C4-2B (cell line): ENCODE results near the gene FBXL17.

ENCODE experiments used
- H3K27ac ChIP-seq: fragments of 450-650 bp; 2 replicates; pipeline ENCODE4 v1.5.1; 2017
- ZFX ChIP-seq: fragments of 450-650 bp; IDR thresholded peaks from 2 replicates; pipeline ENCODE4 v1.6.1; 2017
- TF ChIP-seq, protein P1 (sequence below): fragments of 450-650 bp; conservative IDR thresholded peaks from 2 replicates; pipeline ENCODE4 v1.5.1; 2017; ENCODE audit warnings: mild to moderate bottlenecking

Gene FBXL17

DNA sequence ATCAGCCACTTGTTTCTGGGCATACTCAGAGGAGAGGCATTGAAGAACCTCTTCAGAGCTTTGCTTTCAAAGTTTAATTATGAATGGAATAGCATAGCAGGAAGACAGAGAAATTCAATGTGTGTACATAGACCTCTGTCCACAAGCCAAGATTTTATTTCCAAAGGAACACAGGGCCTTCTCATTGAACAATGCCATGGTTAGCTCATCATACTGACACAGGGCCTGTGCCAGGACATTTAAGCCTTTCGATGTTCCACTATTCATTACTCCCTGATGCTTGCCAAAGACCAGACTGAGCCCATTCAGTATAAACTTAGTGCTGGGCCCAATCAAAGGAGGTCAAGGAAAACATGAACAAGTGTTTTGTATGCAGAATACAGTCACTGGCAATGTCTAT lies 280.8 kb downstream of the FBXL17 start:
- no peak for TF ChIP-seq ZFX
- TF ChIP-seq, protein P1, sequence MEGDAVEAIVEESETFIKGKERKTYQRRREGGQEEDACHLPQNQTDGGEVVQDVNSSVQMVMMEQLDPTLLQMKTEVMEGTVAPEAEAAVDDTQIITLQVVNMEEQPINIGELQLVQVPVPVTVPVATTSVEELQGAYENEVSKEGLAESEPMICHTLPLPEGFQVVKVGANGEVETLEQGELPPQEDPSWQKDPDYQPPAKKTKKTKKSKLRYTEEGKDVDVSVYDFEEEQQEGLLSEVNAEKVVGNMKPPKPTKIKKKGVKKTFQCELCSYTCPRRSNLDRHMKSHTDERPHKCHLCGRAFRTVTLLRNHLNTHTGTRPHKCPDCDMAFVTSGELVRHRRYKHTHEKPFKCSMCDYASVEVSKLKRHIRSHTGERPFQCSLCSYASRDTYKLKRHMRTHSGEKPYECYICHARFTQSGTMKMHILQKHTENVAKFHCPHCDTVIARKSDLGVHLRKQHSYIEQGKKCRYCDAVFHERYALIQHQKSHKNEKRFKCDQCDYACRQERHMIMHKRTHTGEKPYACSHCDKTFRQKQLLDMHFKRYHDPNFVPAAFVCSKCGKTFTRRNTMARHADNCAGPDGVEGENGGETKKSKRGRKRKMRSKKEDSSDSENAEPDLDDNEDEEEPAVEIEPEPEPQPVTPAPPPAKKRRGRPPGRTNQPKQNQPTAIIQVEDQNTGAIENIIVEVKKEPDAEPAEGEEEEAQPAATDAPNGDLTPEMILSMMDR: no peak
- no peak overlapping the region for H3K27ac ChIP-seq

DNA sequence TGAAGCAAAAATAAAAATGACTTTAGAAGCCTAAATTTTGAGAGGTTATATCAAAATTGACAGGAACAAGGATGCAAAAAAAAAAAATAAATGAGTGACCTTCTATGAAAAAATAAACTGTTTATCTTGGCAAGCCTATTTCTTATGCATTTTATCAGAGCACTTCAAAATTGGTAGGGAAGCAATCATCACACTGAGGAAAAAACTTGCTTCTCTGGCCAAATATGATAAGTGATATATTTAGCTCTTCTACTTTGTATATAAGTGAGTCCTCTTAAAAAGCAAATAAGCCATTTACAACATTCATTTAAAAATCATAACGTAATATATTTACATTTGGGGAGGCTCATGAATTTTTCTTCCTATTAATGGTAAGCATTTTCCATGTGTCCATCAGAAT lies 287.1 kb downstream of the FBXL17 start:
- TF ChIP-seq, protein P1: no peak
- no peak for TF ChIP-seq ZFX

DNA sequence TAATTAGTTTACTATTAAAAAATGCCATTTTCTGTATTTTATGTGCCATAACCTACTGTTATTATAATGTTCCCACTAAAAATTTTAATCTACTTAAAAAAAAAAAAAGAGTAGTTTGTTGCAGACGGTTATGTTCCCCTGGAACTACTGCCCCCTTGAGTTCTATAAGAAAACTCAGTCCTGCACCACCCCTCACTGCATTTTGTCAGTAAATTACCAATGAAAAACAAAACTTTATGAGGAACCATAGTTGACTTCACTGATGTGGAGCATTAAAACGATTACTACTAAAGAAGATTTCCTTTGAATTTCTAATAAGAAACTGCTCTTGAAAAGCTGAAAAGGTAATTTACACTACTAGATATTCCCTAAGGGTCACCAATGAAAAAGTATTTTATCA lies 288.7 kb downstream of the FBXL17 start:
- H3K27ac ChIP-seq: no peak overlapping the region
- TF ChIP-seq ZFX: no peak
- TF ChIP-seq, protein P1: peak; percentile 62

More for the DNA sequence above, 287.1 kb downstream of the FBXL17 start:
- no peak overlapping the region for H3K27ac ChIP-seq

DNA sequence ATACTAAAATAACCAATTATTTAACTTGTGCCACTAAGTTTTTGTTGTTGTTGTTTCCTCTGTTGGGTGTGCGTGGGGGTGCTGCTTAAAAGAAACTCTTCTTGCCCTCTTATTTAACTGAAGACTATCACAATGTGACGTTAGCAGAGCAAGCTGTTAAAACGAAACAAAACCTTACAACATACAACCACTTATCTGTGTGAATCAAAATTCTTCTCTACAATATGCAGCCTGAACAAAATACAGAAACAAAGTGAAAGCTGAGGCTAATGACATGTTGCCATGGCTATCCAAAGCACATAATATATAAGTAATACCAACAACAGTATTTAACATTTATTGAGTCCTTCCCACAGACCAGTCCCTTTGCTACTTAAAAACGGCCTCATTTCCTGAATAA lies 291.0 kb downstream of the FBXL17 start:
- no peak overlapping the region for H3K27ac ChIP-seq
- TF ChIP-seq ZFX: no peak
- TF ChIP-seq, protein P1: no peak

DNA sequence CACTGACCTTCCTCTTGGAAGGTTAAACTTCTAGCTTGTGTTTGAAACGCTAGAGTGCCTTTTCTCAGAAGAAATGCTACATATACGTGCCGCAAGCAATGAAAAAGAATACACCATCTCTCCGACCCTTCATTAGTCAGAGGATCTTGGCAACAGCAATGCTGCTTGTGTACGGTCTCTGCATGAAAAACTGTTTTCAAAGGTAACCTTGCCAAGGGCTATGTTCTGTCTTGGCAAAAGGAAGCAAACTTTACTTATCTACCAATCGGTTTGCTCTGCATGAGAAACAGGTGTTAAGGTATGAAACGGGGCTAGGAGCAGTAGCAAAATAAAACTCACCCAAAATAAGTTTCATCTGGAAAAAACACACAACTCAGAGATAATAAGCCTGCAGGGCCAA lies 297.8 kb downstream of the FBXL17 start:
- no peak overlapping the region for H3K27ac ChIP-seq
- no peak for TF ChIP-seq ZFX
- TF ChIP-seq, protein P1: no peak

DNA sequence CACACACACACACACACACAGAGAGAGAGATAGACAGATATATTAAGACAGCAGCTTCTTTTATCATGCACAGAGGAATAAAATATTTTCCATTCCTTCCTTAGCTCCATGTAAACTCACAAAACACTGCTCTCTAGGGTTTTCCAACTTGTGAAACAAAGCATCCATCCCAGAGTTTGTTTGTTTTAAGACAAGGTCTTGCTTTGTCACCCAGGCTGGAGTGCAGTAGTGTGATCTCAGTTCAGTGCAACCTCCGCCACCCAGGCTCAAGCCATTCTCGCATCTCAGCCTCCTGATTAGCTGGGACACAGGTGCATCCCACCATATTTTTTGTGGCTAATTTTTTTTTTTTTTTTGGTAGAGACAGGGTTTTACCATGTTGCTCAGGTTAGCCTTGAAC lies 298.7 kb downstream of the FBXL17 start:
- TF ChIP-seq ZFX: no peak
- TF ChIP-seq, protein P1: no peak

DNA sequence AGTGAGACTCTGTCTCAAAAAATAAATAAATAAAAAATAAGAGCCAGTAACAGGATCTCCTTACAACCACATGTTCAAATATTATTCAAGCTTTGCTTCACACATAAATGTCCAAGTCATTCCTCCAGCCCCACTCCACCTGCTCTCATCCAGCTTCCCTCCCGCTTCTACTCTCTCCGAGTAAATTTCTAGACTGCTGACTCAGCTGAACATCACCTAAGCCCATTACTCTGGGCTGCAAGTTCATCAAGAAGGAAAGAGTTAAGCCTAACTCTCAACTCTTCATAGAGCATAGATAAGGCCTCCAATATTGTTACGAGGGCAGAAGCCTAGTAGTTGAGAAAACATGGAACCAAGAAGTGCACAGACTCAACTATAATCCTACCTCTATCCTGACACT lies 300.2 kb downstream of the FBXL17 start:
- H3K27ac ChIP-seq: no peak overlapping the region
- no peak for TF ChIP-seq ZFX
- TF ChIP-seq, protein P1: no peak

More for the DNA sequence above, 298.7 kb downstream of the FBXL17 start:
- peak overlapping the region; percentile 23; the same call in 1 of the 2 replicates for H3K27ac ChIP-seq
